ENCODE measurements around the gene ACAP2.
A peak's percentile ranks its signal among the peaks of the same experiment; 100 is the strongest.

Gene ACAP2

GRCh38 chr3:195257454-195258448 lies 185.1 kb downstream of the ACAP2 start:
- DNase-seq, result no peak

GRCh38 chr3:195256639-195257453 lies 186.0 kb downstream of the ACAP2 start:
- DNase-seq, result no peak

DNA sequence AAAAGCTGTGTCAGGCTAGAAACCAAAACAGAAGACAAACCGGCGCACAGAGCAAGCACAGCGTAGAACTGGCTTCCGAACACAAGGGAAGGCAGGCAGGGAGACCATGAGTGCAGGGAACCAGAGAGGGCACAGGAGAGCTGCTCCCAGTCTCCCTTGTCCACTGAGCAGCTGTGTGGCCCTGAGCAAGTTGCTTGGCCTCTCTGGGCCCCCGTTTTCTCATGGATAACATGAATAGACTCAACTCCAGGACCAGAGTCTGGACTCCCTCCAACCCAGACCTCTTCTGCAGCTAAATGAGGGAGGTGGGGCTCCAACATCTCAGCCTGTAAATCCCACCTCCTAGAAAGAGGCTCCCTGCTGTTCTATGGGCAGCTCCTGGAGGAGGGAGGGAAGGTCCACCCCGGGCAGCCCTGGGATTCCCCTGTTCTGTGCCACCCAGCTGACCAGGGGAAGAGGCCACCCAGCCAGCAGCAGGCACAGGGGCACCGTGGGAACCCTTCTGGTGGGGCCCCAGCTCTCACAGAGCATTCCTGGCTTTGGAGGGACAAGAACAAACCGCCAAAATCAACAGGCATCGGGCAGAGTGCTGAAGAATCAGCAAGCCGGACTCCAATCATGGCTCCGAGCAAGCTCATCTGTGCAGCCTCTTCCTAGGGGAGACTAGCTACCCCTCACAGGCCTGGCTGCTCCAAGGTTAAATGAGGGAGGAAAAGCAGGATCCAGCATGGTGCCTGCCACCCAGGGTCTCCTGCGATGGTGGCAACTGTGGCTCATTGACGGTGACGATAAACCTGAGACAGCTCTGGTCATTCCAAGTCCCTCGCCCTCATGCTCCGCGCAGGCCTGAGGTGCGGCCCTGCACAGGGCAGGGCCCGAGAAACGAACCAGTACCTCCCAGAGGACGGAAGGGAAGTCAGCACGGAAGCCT lies 187.0 kb downstream of the ACAP2 start:
- no peak for DNase-seq

DNA sequence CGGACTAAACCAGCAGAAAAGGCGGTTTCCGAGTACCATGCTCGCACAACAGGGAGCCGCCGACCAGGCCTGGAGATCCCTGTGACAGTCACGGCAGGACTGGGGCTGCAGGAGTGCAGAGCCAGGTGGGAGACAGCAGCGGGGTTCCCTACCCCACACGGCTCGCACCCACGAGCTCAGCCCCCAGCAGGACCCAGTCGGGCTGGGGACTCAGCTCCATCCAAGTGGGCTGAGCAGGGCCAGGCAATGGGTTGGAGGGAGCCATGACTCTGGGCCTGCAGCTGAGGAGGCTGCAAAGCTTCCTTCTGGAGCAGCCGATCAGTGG lies 187.7 kb downstream of the ACAP2 start:
- DNase-seq, result no peak

DNA sequence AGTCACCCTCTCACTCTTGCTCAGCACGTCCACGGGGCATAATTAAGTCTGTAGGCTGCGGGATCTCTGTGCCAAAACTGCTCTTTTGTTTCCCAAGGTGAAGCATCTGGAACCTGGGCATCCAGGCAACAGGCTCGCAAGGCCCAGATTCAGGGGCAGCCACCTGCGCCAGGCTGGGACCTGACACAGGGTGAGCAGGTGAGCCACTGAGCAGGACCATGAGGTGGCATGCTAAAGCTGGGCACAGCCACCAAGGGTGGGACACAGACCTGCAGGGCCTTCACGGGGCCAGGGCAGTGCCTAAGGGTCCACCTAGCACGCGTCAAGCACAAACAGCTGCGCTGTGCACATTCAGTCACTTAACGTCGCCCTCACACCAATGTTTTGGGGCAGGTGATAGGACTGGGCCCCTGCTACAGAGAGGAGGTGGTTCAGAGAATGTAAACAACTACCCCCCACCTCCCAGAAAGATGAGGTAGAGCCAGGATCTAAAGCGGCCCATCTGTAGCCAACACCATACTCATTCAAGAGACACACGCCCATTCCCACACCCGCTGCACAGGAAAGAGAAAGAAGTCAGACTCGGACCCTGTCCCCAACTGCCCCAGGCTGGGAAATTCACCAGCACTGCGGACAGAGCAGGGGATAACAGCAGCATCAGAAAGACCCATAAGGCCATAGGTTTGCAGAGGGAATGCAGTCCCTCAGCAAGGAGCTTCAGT lies 188.2 kb downstream of the ACAP2 start:
- DNase-seq, result no peak

DNA sequence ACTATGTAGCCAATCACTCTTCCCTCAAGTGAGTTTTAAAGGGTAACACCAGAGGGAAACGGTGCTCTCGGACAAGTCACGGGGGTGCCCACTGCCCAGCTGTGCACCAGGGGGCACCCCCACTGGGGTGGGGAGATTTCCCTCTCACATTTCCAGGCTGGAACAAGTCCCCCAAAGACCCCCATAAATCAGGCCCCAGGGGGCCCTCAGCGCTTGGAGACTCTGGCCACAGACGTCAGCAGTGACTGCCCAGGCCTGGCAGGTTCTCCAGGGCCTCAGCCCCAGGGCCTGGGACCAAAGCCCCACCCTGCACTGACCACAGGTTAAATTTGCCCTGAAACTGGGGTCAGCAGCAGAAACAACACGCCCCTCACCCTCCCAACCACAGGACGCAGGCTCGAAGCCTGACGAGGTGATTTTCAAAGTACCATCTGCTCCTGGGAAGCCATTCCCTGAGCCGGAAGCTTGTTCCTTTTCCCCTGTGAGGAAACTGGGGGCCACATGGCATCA lies 188.8 kb downstream of the ACAP2 start:
- no peak for DNase-seq

- no peak for DNase-seq
Measured at GRCh38 chr3:195251336-195252065, 191.3 kb downstream of the ACAP2 start.

GRCh38 chr3:195250473-195251251 lies 192.2 kb downstream of the ACAP2 start:
- no peak for DNase-seq

- DNase-seq, result no peak
Measured at GRCh38 chr3:195249858-195250464, 192.9 kb downstream of the ACAP2 start.

DNA sequence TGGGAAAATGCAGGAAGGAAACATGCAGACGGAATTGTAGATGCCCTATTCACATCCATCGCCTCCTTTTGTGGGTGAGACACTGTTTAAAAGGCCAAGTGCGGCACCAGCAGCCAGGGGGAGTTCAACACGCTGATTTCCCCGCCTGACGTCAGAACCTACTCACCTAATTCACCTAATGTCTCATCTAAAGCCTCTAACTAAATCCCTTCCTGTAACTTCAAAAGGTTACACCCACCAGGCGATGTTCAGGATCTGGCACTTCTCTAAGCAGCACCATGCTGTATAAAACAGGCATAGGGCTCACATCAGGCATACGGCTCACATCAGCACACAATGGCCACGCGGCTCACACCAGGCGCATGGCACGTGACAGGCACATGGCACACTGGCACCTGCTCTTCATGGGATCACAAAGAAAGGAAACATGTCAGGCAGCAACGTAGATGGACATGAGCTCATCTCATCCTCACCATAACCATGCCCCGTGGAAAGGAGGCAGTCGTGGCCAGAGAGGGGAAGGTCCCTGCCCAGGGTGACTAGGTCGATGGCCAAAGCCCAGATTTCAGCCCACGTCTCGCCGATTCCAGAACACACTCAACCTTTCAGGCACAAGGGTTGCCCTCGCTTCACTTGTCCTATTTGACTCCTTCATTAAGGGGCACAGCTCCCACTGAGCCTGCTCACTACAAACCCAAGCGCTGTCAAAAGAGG lies 193.6 kb downstream of the ACAP2 start:
- DNase-seq, result no peak

DNA sequence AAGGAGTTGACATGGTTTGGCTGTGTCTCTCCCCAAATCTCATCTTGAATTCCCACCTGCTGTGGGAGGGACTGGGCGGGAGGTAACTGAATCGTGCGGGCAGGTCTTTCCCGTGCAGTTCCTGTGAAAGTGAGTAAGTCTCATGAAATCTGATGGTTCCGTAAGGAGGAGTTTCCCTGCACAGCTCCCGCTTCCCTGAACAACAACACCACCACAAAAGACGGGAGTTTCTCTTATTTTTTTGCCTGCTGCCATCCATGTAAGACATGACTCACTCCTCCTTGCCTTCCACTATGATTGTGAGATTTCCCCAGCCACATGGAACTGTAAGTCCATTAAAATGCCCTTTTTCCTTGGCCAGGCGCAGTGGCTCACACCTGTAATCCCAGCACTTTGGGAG lies 194.5 kb downstream of the ACAP2 start:
- DNase-seq, result no peak

GRCh38 chr3:195247863-195248189 lies 195.0 kb downstream of the ACAP2 start:
- no peak for DNase-seq

GRCh38 chr3:195247086-195247862 lies 195.5 kb downstream of the ACAP2 start:
- DNase-seq, result no peak

DNA sequence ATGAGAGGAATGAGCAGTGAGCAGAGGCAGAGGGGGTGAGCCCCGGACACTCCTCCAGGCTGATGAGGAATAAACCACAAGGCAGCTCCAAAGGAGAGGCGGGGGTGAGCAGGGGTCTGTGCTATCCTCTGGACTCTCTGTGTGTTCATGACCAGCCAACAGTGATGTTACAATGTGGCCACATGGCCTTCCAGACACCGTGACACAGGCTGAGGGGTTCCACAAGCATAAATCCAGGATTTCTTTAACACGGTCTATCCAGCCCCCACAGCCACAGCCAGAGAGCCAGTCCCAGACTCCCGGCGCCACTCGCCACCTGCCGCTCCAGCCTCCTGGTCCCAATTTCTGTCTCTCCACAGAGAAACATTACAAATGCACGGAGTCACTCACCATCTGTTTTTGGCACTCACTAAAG lies 196.2 kb downstream of the ACAP2 start:
- peak; percentile 72 for DNase-seq

DNA sequence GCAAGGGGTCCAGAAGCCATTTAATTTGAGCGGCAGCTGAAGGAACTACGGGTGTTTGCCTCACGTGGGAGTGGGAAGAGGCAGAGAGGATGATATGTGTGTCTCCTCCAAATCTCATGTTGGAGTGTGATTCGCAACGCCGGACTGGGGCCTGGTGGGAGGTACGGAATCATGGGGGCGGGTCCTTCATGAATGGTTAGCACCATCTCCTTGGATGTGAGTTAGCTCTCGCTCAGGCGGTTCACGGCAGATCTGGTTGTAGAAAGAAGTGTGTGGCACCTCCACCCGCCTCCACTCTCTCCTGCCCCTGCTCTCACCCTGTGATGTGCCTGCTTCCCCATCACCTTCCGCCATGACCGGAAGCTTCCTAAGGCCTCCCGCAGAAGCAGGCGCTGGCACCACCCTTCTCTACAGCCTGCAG lies 197.3 kb downstream of the ACAP2 start:
- DNase-seq, result no peak

DNA sequence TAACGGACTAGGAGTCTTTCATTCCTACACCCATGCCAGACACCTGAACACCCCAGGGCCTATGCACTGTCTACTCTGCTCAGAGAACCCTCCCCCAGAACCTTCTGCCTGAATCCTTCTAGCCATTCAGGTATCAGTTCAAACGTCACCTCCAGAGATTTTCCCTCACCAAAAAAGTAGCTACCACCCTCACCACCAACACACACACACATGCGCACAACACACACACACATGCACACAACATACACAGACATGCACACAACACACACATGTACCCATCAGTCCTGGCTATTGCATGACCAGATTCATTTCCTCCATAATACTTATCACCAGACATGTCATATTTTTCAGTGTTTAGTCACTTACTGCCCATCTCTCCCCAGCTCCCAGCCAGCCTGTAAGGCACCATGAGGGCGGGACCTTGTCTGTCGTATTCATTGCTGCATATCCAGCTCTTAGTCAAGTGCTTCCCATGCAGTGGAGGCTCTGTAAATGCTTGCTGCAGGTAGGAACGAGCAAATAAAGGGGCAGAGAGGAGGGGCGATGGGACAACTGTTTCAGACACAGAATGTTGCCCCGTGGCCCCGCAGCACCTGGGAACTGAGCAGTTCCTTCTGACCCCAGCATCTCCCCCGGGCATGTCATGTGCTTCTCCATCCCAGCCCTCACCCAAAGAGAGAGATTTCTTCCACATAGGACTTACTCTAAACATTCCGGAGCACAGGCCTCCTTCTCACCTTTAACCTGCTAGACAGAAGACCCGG lies 201.0 kb downstream of the ACAP2 start:
- no peak for DNase-seq

DNA sequence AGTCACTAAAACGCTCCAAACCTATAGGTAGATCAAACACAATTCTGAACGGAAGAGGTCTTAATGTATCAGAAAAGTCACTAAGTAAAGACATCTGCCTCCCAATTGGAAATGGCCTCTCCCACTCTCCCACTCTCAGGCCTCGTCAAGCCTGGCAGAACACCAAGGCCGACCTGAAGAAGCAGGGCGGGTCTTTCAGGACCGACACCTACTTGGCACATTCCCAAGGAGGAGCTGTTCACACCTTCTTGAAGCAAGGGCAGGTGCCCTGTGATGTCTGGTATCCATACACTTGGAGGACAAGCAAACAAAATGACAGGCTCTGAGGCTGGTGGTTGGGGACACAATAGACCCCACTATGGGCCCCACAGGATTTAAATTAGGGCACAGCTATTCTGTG lies 201.9 kb downstream of the ACAP2 start:
- no peak for DNase-seq

Measured in NCI-H2171 (cell line).